GM18511 (cell line): ENCODE measurements around the gene IPMK.
A peak's percentile ranks its signal among the peaks of the same experiment; 100 is the strongest.

Source experiments
- ATAC-seq: cut with Tn5 transposase; IDR thresholded peaks from one replicate; pipeline ENCODE4 v1.9.1; 2021; ENCODE audit warnings: mild to moderate bottlenecking, moderate library complexity; ENCODE audit not compliant: unreplicated experiment

IPMK gene

GRCh38 chr10:58267713-58268453, at the start of gene IPMK:
TSS of gene IPMK (minus strand) at chr10:58267894. CDS start at chr10:58267611, 283 bp downstream.
- peak; percentile 58 for ATAC-seq

GRCh38 chr10:58316874-58317273, 49.2 kb upstream of the IPMK start:
- ATAC-seq: no peak

- no peak for ATAC-seq
Observed at GRCh38 chr10:58311026-58311425, 43.3 kb upstream of the IPMK start.

- no peak for ATAC-seq
Observed at GRCh38 chr10:58307676-58308075, 40.0 kb upstream of the IPMK start.

GRCh38 chr10:58305821-58306220, 38.1 kb upstream of the IPMK start:
- ATAC-seq: no peak

GRCh38 chr10:58304099-58304633, 36.5 kb upstream of the IPMK start:
- ATAC-seq: no peak

GRCh38 chr10:58302254-58302653, 34.6 kb upstream of the IPMK start:
- ATAC-seq: no peak

- no peak for ATAC-seq
Observed at GRCh38 chr10:58300676-58301075, 33.0 kb upstream of the IPMK start.

- ATAC-seq: peak; percentile 97
Observed at GRCh38 chr10:58299580-58299979, 31.9 kb upstream of the IPMK start.

- ATAC-seq: no peak
Observed at GRCh38 chr10:58293989-58294388, 26.3 kb upstream of the IPMK start.

GRCh38 chr10:58291538-58292174, 24.0 kb upstream of the IPMK start:
- ATAC-seq: peak; percentile 89

GRCh38 chr10:58282615-58283014, 14.9 kb upstream of the IPMK start:
- ATAC-seq: peak; percentile 97

GRCh38 chr10:58281092-58281752, 13.5 kb upstream of the IPMK start:
- ATAC-seq: no peak

- no peak for ATAC-seq
Observed at GRCh38 chr10:58280477-58280876, 12.8 kb upstream of the IPMK start.

- ATAC-seq: no peak
Observed at GRCh38 chr10:58278962-58279307, 11.2 kb upstream of the IPMK start.

GRCh38 chr10:58278274-58278961, 10.7 kb upstream of the IPMK start:
- no peak for ATAC-seq

- ATAC-seq: no peak
Observed at GRCh38 chr10:58275908-58276307, 8.2 kb upstream of the IPMK start.

GRCh38 chr10:58275261-58275660, 7.6 kb upstream of the IPMK start:
- no peak for ATAC-seq

GRCh38 chr10:58269782-58270290, 2.1 kb upstream of the IPMK start:
- ATAC-seq: no peak

GRCh38 chr10:58268946-58269781, 1.5 kb upstream of the IPMK start, which contains the start of gene CISD1:
TSS of gene CISD1 (plus strand) at chr10:58269162. CDS start at chr10:58269274, 112 bp downstream.
- peak; percentile 62 for ATAC-seq
